MM.1S (cell line): ENCODE results near the gene VAV3.

Experiments used
- DNase-seq: peaks from one replicate; pipeline ENCODE4 v3.0.0-alpha.2; 2015
- H2AFZ ChIP-seq: fragments of 300-600 bp; sonication (generic); 2 replicates; pipeline ENCODE4 v1.6.0; 2016; ENCODE audit warnings: antibody characterized with exemption, low read length
- H3F3A ChIP-seq: fragments of 300-600 bp; sonication (generic); 2 replicates; pipeline ENCODE4 v1.6.1; 2016; ENCODE audit warnings: mild to moderate bottlenecking, antibody characterized with exemption, low read length, moderate library complexity, mixed read lengths; ENCODE audit not compliant: insufficient read depth
- H3K27ac ChIP-seq: fragments of 300-600 bp; sonication (generic); 2 replicates; pipeline ENCODE4 v1.5.1; 2016; ENCODE audit warnings: mild to moderate bottlenecking, low read length
- H3K27me3 ChIP-seq: fragments of 300-600 bp; sonication (generic); replicated peaks from 2 replicates; pipeline ENCODE4 v1.6.0; 2016; ENCODE audit warnings: low read length; ENCODE audit not compliant: insufficient read depth
- H3K36me3 ChIP-seq: fragments of 300-600 bp; sonication (generic); replicated peaks from 2 replicates; pipeline ENCODE4 v1.6.1; 2016; ENCODE audit warnings: mild to moderate bottlenecking, low read length, mixed read lengths; ENCODE audit not compliant: insufficient read depth
- H3K4me1 ChIP-seq: fragments of 300-600 bp; sonication (generic); 2 replicates; pipeline ENCODE4 v1.6.1; 2016; ENCODE audit warnings: low read length, mixed read lengths
- H3K4me2 ChIP-seq: fragments of 300-600 bp; sonication (generic); 2 replicates; pipeline ENCODE4 v1.6.0; 2016; ENCODE audit warnings: low read depth, low read length
- H3K4me3 ChIP-seq: fragments of 300-600 bp; sonication (generic); 2 replicates; pipeline ENCODE4 v1.5.1; 2016; ENCODE audit warnings: low read length, mixed read lengths
- H3K79me2 ChIP-seq: fragments of 300-600 bp; sonication (generic); 2 replicates; pipeline ENCODE4 v1.6.1; 2016; ENCODE audit warnings: mixed run types, low read length, mixed read lengths
- H3K9ac ChIP-seq: fragments of 300-600 bp; sonication (generic); 2 replicates; pipeline ENCODE4 v1.6.1; 2016; ENCODE audit warnings: low read length, mixed read lengths
- H3K9me2 ChIP-seq: fragments of 300-600 bp; sonication (generic); replicated peaks from 2 replicates; pipeline ENCODE4 v1.6.1; 2016; ENCODE audit warnings: mild to moderate bottlenecking, low read length, mixed read lengths; ENCODE audit not compliant: insufficient read depth
- H3K9me3 ChIP-seq: fragments of 300-600 bp; sonication (generic); replicated peaks from 2 replicates; pipeline ENCODE4 v1.6.1; 2016; ENCODE audit warnings: mild to moderate bottlenecking, low read length, mixed read lengths; ENCODE audit not compliant: insufficient read depth
- H4K20me1 ChIP-seq: fragments of 300-600 bp; sonication (generic); 2 replicates; pipeline ENCODE4 v1.6.1; 2016; ENCODE audit warnings: mild to moderate bottlenecking, low read length, moderate library complexity, mixed read lengths; ENCODE audit not compliant: insufficient read depth
- CTCF ChIP-seq: fragments of 300-600 bp; sonication (generic); IDR thresholded peaks from 2 replicates; pipeline ENCODE4 v1.5.1; 2016; ENCODE audit warnings: antibody characterized with exemption, low read length, mixed read lengths
- EZH2 ChIP-seq: fragments of 300-600 bp; sonication (generic); optimal IDR thresholded peaks from 2 replicates; pipeline ENCODE3; 2017; ENCODE audit warnings: low read depth, mild to moderate bottlenecking, antibody characterized with exemption, low read length, mixed read lengths
- EZH2phosphoT487 ChIP-seq: fragments of 300-600 bp; sonication (generic); IDR thresholded peaks from 2 replicates; pipeline ENCODE4 v1.6.1; 2018; ENCODE audit warnings: antibody characterized with exemption, low read length

Gene VAV3

GRCh38 chr1:107750364-107750959 lies 214.5 kb downstream of the VAV3 start:
- Histone ChIP-seq H3K27me3 (no peaks in the 10 kb centered on the region), H3K9me2 (no peaks in the 10 kb centered on the region), H3K36me3 (no peaks in the 10 kb centered on the region), H3K79me2 (no peaks in the 10 kb centered on the region), H3K4me2 (no peak overlapping the region), H2AFZ (no peak overlapping the region), H3F3A (no peaks in the 10 kb centered on the region), H3K4me3 (no peak overlapping the region), H3K9me3 (no peaks in the 10 kb centered on the region), H4K20me1 (no peaks in the 10 kb centered on the region), H3K4me1 (no peaks in the 10 kb centered on the region), H3K27ac (no peak overlapping the region), H3K9ac (no peak overlapping the region)
- TF ChIP-seq EZH2phosphoT487: no peak
- peak; percentile 55 for TF ChIP-seq CTCF
- DNase-seq: peak; percentile 57

- Histone ChIP-seq H3K27me3 (no peaks in the 10 kb centered on the region), H3K9ac (no peak overlapping the region), H3K9me3 (no peaks in the 10 kb centered on the region), H3K4me2 (no peak overlapping the region), H3K4me1 (no peaks in the 10 kb centered on the region), H3K36me3 (no peaks in the 10 kb centered on the region), H3K27ac (no peak overlapping the region), H3K79me2 (no peaks in the 10 kb centered on the region), H4K20me1 (no peaks in the 10 kb centered on the region), H3K9me2 (no peaks in the 10 kb centered on the region), H3F3A (no peaks in the 10 kb centered on the region), H3K4me3 (no peak overlapping the region), H2AFZ (no peak overlapping the region)
- no peak for TF ChIP-seq EZH2
- no peak for TF ChIP-seq EZH2phosphoT487
- TF ChIP-seq CTCF: peak; percentile 21; the same call in 1 of the 2 replicates
- peak; percentile 43 for DNase-seq
Observed at GRCh38 chr1:107748531-107748930, 216.4 kb downstream of the VAV3 start.

GRCh38 chr1:107741242-107741641 lies 223.7 kb downstream of the VAV3 start:
- Histone ChIP-seq H3K4me1 (no peaks in the 10 kb centered on the region), H3K4me2 (no peak overlapping the region), H3K27ac (no peak overlapping the region), H3K4me3 (no peak overlapping the region), H2AFZ (no peak overlapping the region), H4K20me1 (no peaks in the 10 kb centered on the region), H3K9me3 (no peaks in the 10 kb centered on the region), H3F3A (no peaks in the 10 kb centered on the region), H3K27me3 (no peaks in the 10 kb centered on the region), H3K9me2 (no peaks in the 10 kb centered on the region), H3K79me2 (no peaks in the 10 kb centered on the region), H3K36me3 (no peaks in the 10 kb centered on the region), H3K9ac (no peak overlapping the region)
- no peak for DNase-seq
- no peak for TF ChIP-seq EZH2
- no peak for TF ChIP-seq CTCF
- TF ChIP-seq EZH2phosphoT487: no peak
